Measurements from ENCODE around the gene IL6ST. TPM values are rescaled to one million over a fixed set of nuclear protein-coding genes. Genes with fewer than 3 reads are reported as not detected.
A peak's percentile ranks its signal among the peaks of the same experiment; 100 is the strongest.

Gene IL6ST
- total and polyA plus RNA-seq, 10 of the 15 experiments (the other 5 are each of a cell fraction or from before 2014, with no cell fraction given): 1.5 to 139 (median 13.0) TPM

GRCh38 chr5:55904152-55904551, 90.6 kb downstream of the IL6ST start:
- Histone ChIP-seq H3K36me3 (ENCODE audit: control insufficient read depth in 2 of 2, insufficient read depth in 2 of 2, low read length in 1 of 2) (no peaks in the 10 kb centered on the region), H3K4me1 (ENCODE audit: control insufficient read depth, insufficient read depth, low read length) (peaks cover 16% of the 10 kb centered on the region), H3K4me2 (ENCODE audit: control insufficient read depth, insufficient read depth) (no peak overlapping the region), H3K79me2 (ENCODE audit: control insufficient read depth, insufficient read depth, low read length) (no peaks in the 10 kb centered on the region), H3K27me3 (replicated peaks in 1 of 2; ENCODE audit: control insufficient read depth in 2 of 2, insufficient read depth in 2 of 2, low read length in 1 of 2) (no peaks in the 10 kb centered on the region), H2AFZ (ENCODE audit: control insufficient read depth, low read depth, low read length) (no peak overlapping the region), H3K9me3 (replicated peaks; ENCODE audit: control insufficient read depth, insufficient read depth, low read length) (no peaks in the 10 kb centered on the region), H4K20me1 (ENCODE audit: control insufficient read depth, insufficient read depth) (no peaks in the 10 kb centered on the region), H3K27ac (ENCODE audit: control insufficient read depth, insufficient read depth) (no peak overlapping the region), H3K9ac (ENCODE audit: control insufficient read depth, insufficient read depth, low read length) (no peak overlapping the region), H3K4me3 (no peak overlapping the region)
- no peak for FAIRE-seq
- WGBS (ENCODE audit: insufficient coverage, insufficient replicate concordance, low lambda C conversion rate, missing lambda C conversion rate): 59% methylated on average over 3 of the region's 3 CpGs
- DNase-seq (ENCODE audit: low read depth, low spot score): no peak
- in situ Hi-C loops (cut with MboI): no loop called here
- BruUV-seq (replicated peaks): no TSS peak
- intact Hi-C loops (cut with micrococcal nuclease; ENCODE audit: unreplicated experiment): loop anchor here (5.0 to 10.0 kb wide), 4 partner anchors 132 to 729 kb away; partner anchors contain the start of genes CDC20B and PLPP1
- POLR2A ChIA-PET: interaction anchor here (0.6 to 1.7 kb wide), 4 partner anchors 8 to 19 kb away, joined by 3 to 13 read pairs (median 4); no protein-coding TSS in a partner anchor
- RAD21 ChIA-PET (ENCODE audit: unreplicated experiment): interaction anchor here (0.7 to 3.8 kb wide), 7 partner anchors 10 to 297 kb away, joined by 3 to 24 read pairs (median 4); no protein-coding TSS in a partner anchor
- SMC1A ChIA-PET (ENCODE audit: uncharacterized antibody, unreplicated experiment): interaction anchor here (0.8 to 3.0 kb wide), 8 partner anchors 9 to 540 kb away, joined by 3 to 33 read pairs (median 4); no protein-coding TSS in a partner anchor
- CTCF ChIA-PET: interaction anchor here (0.7 to 1.7 kb wide), 3 partner anchors 9 to 399 kb away, joined by 3 to 7 read pairs (median 3); no protein-coding TSS in a partner anchor
- TF ChIP-seq PKNOX1 (IDR thresholded peaks at IDR 0.05): peak; percentile 55
- TF ChIP-seq FOXM1 (IDR thresholded peaks at IDR 0.05; ENCODE audit: low read depth, low read length): no peak
- ATAC-seq: peak; percentile 40

- ChIA-PET RAD21 (ENCODE audit: unreplicated experiment) (interaction anchor here (0.5 to 3.8 kb wide), 15 partner anchors 9 to 297 kb away, joined by 3 to 24 read pairs (median 3); no protein-coding TSS in a partner anchor), POLR2A (interaction anchor here (1.2 to 1.7 kb wide), 3 partner anchors 9 to 20 kb away, joined by 4 to 13 read pairs (median 5); no protein-coding TSS in a partner anchor), CTCF (interaction anchor here (0.9 to 1.7 kb wide), 3 partner anchors 8 to 48 kb away, joined by 3 to 7 read pairs (median 4); no protein-coding TSS in a partner anchor), SMC1A (ENCODE audit: uncharacterized antibody, unreplicated experiment) (interaction anchor here (0.8 to 3.0 kb wide), 9 partner anchors 9 to 539 kb away, joined by 3 to 33 read pairs (median 4); no protein-coding TSS in a partner anchor)
- H3K27ac ChIP-seq (ENCODE audit: control insufficient read depth, insufficient read depth): peak overlapping the region; percentile 40
- H3K4me3 ChIP-seq: peak overlapping the region; percentile 5; the same call in 1 of the 2 replicates
- H3K79me2 ChIP-seq (ENCODE audit: control insufficient read depth, insufficient read depth, low read length): no peaks in the 10 kb centered on the region
- WGBS (ENCODE audit: insufficient coverage, insufficient replicate concordance, low lambda C conversion rate, missing lambda C conversion rate): 24% methylated on average over 19 of the region's 19 CpGs
- H4K20me1 ChIP-seq (ENCODE audit: control insufficient read depth, insufficient read depth): no peaks in the 10 kb centered on the region
- no peaks in the 10 kb centered on the region for H3K36me3 ChIP-seq (ENCODE audit: control insufficient read depth in 2 of 2, insufficient read depth in 2 of 2, low read length in 1 of 2)
- no peak overlapping the region; the same call in 1 of the 2 replicates for H3K9ac ChIP-seq (ENCODE audit: control insufficient read depth, insufficient read depth, low read length)
- ATAC-seq (peak; percentile 92), FAIRE-seq (no peak), DNase-seq (ENCODE audit: low read depth, low spot score) (peak; percentile 70)
- peaks cover 16% of the 10 kb centered on the region for H3K4me1 ChIP-seq (ENCODE audit: control insufficient read depth, insufficient read depth, low read length)
- no peaks in the 10 kb centered on the region for H3K9me3 ChIP-seq (replicated peaks; ENCODE audit: control insufficient read depth, insufficient read depth, low read length)
- no peaks in the 10 kb centered on the region for H3K27me3 ChIP-seq (replicated peaks in 1 of 2; ENCODE audit: control insufficient read depth in 2 of 2, insufficient read depth in 2 of 2, low read length in 1 of 2)
- intact Hi-C loops (cut with micrococcal nuclease; ENCODE audit: unreplicated experiment) (loop anchor here (5.0 to 10.0 kb wide), 4 partner anchors 131 to 728 kb away; partner anchors contain the start of genes CDC20B and PLPP1), in situ Hi-C loops (cut with MboI) (no loop called here)
- peak overlapping the region; percentile 79 for H3K4me2 ChIP-seq (ENCODE audit: control insufficient read depth, insufficient read depth)
- BruUV-seq (replicated peaks): no TSS peak
- peak overlapping the region; percentile 30; the same call in 1 of the 2 replicates for H2AFZ ChIP-seq (ENCODE audit: control insufficient read depth, low read depth, low read length)
- no peak for TF ChIP-seq PRDM15 (CRISPR knock-in tag; IDR thresholded peaks at IDR 0.05)
- no peak; the same call in 1 of the 2 replicates for TF ChIP-seq GATAD2B (conservative IDR thresholded peaks at IDR 0.05; ENCODE audit: low read depth)
- TF ChIP-seq RELA (IDR thresholded peaks at IDR 0.05; ENCODE audit: borderline replicate concordance, partially characterized antibody): peak; percentile 98
- no peak for TF ChIP-seq MYC (IDR thresholded peaks at IDR 0.05; ENCODE audit: insufficient read depth, insufficient read length, insufficient replicate concordance, low read length, severe bottlenecking)
- TF ChIP-seq RCOR1 (conservative IDR thresholded peaks at IDR 0.05; ENCODE audit: low read depth, low read length): no peak
- peak; percentile 68; the same call in 1 of the 2 replicates for TF ChIP-seq CBFB (IDR thresholded peaks at IDR 0.05; ENCODE audit: low read depth)
- no peak for TF ChIP-seq SMAD1 (IDR thresholded peaks at IDR 0.05; ENCODE audit: low read depth, partially characterized antibody)
- TF ChIP-seq DPF2 (IDR thresholded peaks at IDR 0.05): peak; percentile 66; the same call in 1 of the 2 replicates
Measured at GRCh38 chr5:55903121-55903701, 91.6 kb downstream of the IL6ST start.
